Caco-2 (cell line): ENCODE measurements around the gene AP2B1. TPM values are rescaled to one million over a fixed set of nuclear protein-coding genes. Genes with fewer than 3 reads are reported as not detected.
A peak's percentile ranks its signal among the peaks of the same experiment; 100 is the strongest.

Experiments
- BruUV-seq: library from RNA; stranded (reverse); fragments of 400-500 nt; replicated peaks from 2 replicates; lab custom pipeline; 2021; lab: Mats Ljungman, UMichigan
- CTCF ChIA-PET: fragments of 300-600 bp; sonication (Branson Sonifier 250); formaldehyde crosslinking; loops from one replicate; lab custom pipeline; 2022; ENCODE audit warnings: antibody characterized with exemption; lab: Charles Lee
- POLR2A ChIA-PET: fragments of 300-600 bp; sonication (Branson Sonifier 250); formaldehyde crosslinking; loops from one replicate; lab custom pipeline; 2022; ENCODE audit warnings: antibody characterized with exemption; lab: Charles Lee
- DNase-seq, 2 experiments: peaks; one replicate each; pipeline versions ENCODE4 v3.0.0 to v3.0.0-alpha.2; 2020 to 2022
- H3K27me3 ChIP-seq: replicated peaks from 2 replicates; pipeline ENCODE4 v1.6.0; 2011; ENCODE audit warnings: low read length; ENCODE audit not compliant: control insufficient read depth, insufficient read depth
- H3K36me3 ChIP-seq: 2 replicates; pipeline ENCODE4 v1.5.1; 2011; ENCODE audit warnings: low read length; ENCODE audit not compliant: control insufficient read depth, insufficient read depth
- H3K4me1 ChIP-seq: fragments of 250-450 bp; sonication (Bioruptor Pico); 2 replicates; pipeline ENCODE4 v1.5.1; 2020; ENCODE audit warnings: mild to moderate bottlenecking
- H3K4me3 ChIP-seq: 2 replicates; pipeline ENCODE4 v1.5.1; 2011; ENCODE audit warnings: low read depth, mild to moderate bottlenecking, control low read depth, low read length
- H3K9me3 ChIP-seq: fragments of 250-450 bp; sonication (Bioruptor Pico); 2 replicates; pipeline ENCODE4 v1.5.1; 2020; ENCODE audit warnings: mild to moderate bottlenecking, moderate library complexity
- H3K27ac Mint-ChIP-seq: one replicate; pipeline ENCODE4 v1.8.0; 2022; ENCODE audit warnings: mixed read lengths; ENCODE audit not compliant: unreplicated experiment
- H3K27me3 Mint-ChIP-seq: one replicate; pipeline ENCODE4 v1.8.0; 2022; ENCODE audit warnings: mixed read lengths; ENCODE audit not compliant: insufficient read depth, unreplicated experiment
- H3K36me3 Mint-ChIP-seq: one replicate; pipeline ENCODE4 v1.8.0; 2022; ENCODE audit warnings: mild to moderate bottlenecking, mixed read lengths; ENCODE audit not compliant: insufficient read depth, unreplicated experiment
- H3K4me1 Mint-ChIP-seq: one replicate; pipeline ENCODE4 v1.8.0; 2022; ENCODE audit warnings: low read depth, mixed read lengths; ENCODE audit not compliant: unreplicated experiment
- H3K4me3 Mint-ChIP-seq: one replicate; pipeline ENCODE4 v1.8.0; 2022; ENCODE audit warnings: mild to moderate bottlenecking, moderate library complexity, mixed read lengths; ENCODE audit not compliant: unreplicated experiment
- H3K9me3 Mint-ChIP-seq: one replicate; pipeline ENCODE4 v1.8.0; 2022; ENCODE audit warnings: mixed read lengths; ENCODE audit not compliant: unreplicated experiment
- intact Hi-C: fragments of 100-400 bp; cut with micrococcal nuclease; formaldehyde crosslinking; loops from one replicate; pipeline ENCODE4 v1.10.0; 2022; ENCODE audit not compliant: unreplicated experiment
- total RNA-seq: library from RNA; stranded (reverse); gene quantifications from 2 replicates; pipeline ENCODE4 v1.2.3, GENCODE V29; 2022
- TF ChIP-seq, protein P1 (sequence below), 2 experiments: fragments of 200-600 bp in 1 of 2; IDR thresholded peaks; 1 replicate in 1 of 2; 2 replicates in 1 of 2; pipeline versions ENCODE4 v1.5.1 to v1.8.0; 2011 to 2022; ENCODE audit warnings: antibody characterized with exemption in 1 of 2, control low read depth in 1 of 2, inconsistent platforms in 1 of 2, low read depth in 1 of 2, low read length in 1 of 2, mild to moderate bottlenecking in 1 of 2, moderate library complexity in 1 of 2; ENCODE audit not compliant: insufficient read depth in 1 of 2, severe bottlenecking in 1 of 2, unreplicated experiment in 1 of 2

Gene AP2B1
- total RNA-seq, 1 experiment from 2014 or later: 228 TPM

DNA sequence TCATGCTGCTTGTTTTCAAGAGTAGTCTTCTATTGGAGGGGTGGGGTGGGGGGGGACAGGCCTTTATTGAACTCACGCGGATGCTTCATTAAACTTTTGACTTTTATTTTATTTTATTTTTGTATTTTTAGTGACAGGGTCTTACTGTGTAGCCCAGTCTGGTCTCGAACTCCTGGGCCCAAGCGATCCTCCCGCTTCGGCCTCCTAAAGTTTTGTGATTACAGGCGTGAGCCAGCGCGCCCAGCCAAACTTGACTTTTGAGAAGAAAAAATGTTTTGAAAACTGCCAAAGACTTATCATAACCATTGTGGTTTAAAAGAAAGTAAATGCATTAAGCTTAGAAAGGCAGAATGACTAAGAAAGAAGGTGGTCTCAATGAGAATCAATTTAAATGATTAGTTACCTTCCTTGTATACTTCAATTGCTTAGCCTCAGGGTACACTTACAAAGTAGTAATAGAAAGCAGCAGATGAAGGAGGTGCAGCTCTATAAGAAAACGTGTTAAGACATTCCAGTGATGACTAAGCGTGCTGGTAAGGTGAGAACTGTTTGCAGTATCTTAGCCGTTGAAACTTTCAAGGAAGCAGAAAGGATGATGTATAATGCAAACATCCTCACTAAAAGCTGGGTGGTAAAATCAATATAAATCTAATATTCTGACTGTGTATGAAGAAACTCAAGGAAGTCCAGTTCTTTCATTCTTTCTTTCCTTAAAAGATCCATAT is 1.2 kb downstream of the AP2B1 start:
- TF ChIP-seq, protein P1, sequence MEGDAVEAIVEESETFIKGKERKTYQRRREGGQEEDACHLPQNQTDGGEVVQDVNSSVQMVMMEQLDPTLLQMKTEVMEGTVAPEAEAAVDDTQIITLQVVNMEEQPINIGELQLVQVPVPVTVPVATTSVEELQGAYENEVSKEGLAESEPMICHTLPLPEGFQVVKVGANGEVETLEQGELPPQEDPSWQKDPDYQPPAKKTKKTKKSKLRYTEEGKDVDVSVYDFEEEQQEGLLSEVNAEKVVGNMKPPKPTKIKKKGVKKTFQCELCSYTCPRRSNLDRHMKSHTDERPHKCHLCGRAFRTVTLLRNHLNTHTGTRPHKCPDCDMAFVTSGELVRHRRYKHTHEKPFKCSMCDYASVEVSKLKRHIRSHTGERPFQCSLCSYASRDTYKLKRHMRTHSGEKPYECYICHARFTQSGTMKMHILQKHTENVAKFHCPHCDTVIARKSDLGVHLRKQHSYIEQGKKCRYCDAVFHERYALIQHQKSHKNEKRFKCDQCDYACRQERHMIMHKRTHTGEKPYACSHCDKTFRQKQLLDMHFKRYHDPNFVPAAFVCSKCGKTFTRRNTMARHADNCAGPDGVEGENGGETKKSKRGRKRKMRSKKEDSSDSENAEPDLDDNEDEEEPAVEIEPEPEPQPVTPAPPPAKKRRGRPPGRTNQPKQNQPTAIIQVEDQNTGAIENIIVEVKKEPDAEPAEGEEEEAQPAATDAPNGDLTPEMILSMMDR (IDR thresholded peaks at IDR 0.05; ENCODE audit: insufficient read depth in 1 of 2, low read depth in 1 of 2, low read length in 1 of 2, severe bottlenecking in 1 of 2, unreplicated experiment in 1 of 2): no peak
- Mint-ChIP-seq H3K36me3 (peaks cover 13% of the 10 kb centered on the region), H3K27ac (peak overlapping the region; percentile 96), H3K4me1 (peaks cover 13% of the 10 kb centered on the region), H3K9me3 (no peaks in the 10 kb centered on the region), H3K4me3 (peak overlapping the region; percentile 90), H3K27me3 (no peaks in the 10 kb centered on the region)
- DNase-seq: peak in 1 of 2 experiments; percentile 36
- BruUV-seq: no TSS peak
- ChIA-PET POLR2A (interaction anchor here (0.6 to 4.1 kb wide), 2 partner anchors 10 to 452 kb away, joined by 8 to 51 read pairs; partner anchors contain the start of gene PEX12), CTCF (interaction anchor here (1.2 to 1.5 kb wide), 2 partner anchors 10 to 175 kb away, joined by 3 to 5 read pairs; partner anchors contain the start of gene PEX12)
- Histone ChIP-seq H3K4me1 (peaks cover 21% of the 10 kb centered on the region), H3K9me3 (no peaks in the 10 kb centered on the region), H3K4me3 (peak overlapping the region; percentile 77), H3K27me3 (no peaks in the 10 kb centered on the region), H3K36me3 (no peaks in the 10 kb centered on the region)
- intact Hi-C loops: no loop called here

DNA sequence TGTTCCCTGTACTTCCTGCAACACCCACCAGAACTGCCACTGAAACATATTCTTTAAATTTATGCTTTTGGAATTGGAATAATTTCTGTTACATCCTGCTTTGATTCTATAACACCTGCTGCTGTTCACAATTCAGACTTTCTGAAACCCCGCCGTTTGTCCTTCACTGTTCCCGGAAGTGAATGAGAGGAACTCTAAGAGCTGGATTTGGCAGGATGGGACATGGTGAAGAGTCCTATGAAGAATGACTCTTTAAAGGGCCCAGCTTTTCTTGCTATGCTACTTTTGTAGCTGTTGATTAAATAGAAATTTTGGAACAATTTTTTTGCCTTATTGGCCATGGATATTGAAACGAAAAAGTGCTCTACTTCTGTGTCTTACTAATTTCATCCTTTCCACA is 8.9 kb downstream of the AP2B1 start:
- no TSS peak for BruUV-seq
- ChIA-PET CTCF (no interaction called here), POLR2A (no interaction called here)
- intact Hi-C loops: loop anchor here (10.0 kb wide), 1 partner anchor 929 kb away; no protein-coding TSS in a partner anchor
- peaks cover 72% of the 10 kb centered on the region for H3K36me3 Mint-ChIP-seq
- Histone ChIP-seq H3K4me3 (no peak overlapping the region), H3K36me3 (peaks cover 1% of the 10 kb centered on the region; the same call in 1 of the 2 replicates), H3K27me3 (no peaks in the 10 kb centered on the region), H3K9me3 (no peaks in the 10 kb centered on the region), H3K4me1 (no peaks in the 10 kb centered on the region; the same call in 1 of the 2 replicates)
- H3K4me1 Mint-ChIP-seq: no peaks in the 10 kb centered on the region
- H3K4me3 Mint-ChIP-seq: no peak overlapping the region
- H3K27me3 Mint-ChIP-seq: no peaks in the 10 kb centered on the region
- DNase-seq: no peak
- no peaks in the 10 kb centered on the region for H3K9me3 Mint-ChIP-seq
- TF ChIP-seq, protein P1 (IDR thresholded peaks at IDR 0.05; ENCODE audit: insufficient read depth in 1 of 2, low read depth in 1 of 2, low read length in 1 of 2, severe bottlenecking in 1 of 2, unreplicated experiment in 1 of 2): no peak
- H3K27ac Mint-ChIP-seq: no peak overlapping the region

DNA sequence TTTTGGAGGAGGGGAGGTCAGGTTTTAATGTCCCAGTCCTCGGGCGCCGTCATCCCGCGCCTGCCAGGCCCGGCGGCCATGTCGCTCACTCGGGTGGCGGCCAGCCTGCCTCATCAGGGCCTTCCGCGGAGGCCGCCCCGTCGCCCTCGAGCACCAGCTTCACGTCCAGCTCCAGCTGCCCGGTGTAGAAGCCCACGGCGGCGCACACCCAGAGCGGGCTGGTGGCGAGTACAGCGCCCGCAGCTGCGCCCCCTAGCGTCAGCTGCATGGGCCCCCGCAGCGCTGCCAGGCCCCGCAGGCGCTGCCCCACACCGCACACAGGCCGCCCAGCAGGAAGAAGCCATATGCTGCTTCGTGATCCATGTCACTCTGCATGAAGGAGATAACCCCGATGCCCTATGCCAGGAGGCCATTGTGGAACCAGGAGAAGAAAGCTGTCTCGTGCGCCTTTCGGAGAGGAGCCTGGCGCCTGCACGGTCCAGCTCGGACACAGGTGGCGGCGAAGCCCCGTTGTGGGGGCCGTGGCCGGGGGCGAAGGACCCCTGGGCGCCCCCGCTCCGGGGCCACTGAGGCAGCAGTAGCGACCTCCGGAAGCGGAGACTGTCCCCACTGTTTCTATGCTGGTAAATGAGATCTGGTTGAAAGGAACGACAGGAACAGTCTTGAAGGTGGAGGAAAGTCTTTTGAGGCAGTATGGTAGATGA is 9.6 kb downstream of the AP2B1 start:
- Mint-ChIP-seq H3K9me3 (no peaks in the 10 kb centered on the region), H3K4me1 (no peaks in the 10 kb centered on the region), H3K36me3 (peaks cover 77% of the 10 kb centered on the region), H3K27me3 (no peaks in the 10 kb centered on the region), H3K27ac (no peak overlapping the region), H3K4me3 (no peak overlapping the region)
- no TSS peak for BruUV-seq
- DNase-seq: no peak
- ChIA-PET CTCF (no interaction called here), POLR2A (no interaction called here)
- H3K4me1 ChIP-seq: no peaks in the 10 kb centered on the region; the same call in 1 of the 2 replicates
- H3K36me3 ChIP-seq: peaks cover 1% of the 10 kb centered on the region; the same call in 1 of the 2 replicates
- H3K9me3 ChIP-seq: no peaks in the 10 kb centered on the region
- intact Hi-C loops: loop anchor here (10.0 kb wide), 1 partner anchor 928 kb away; no protein-coding TSS in a partner anchor
- no peak overlapping the region for H3K4me3 ChIP-seq
- TF ChIP-seq, protein P1 (IDR thresholded peaks at IDR 0.05; ENCODE audit: insufficient read depth in 1 of 2, low read depth in 1 of 2, low read length in 1 of 2, severe bottlenecking in 1 of 2, unreplicated experiment in 1 of 2): no peak
- no peaks in the 10 kb centered on the region for H3K27me3 ChIP-seq
